Left renal cortex interstitium (tissue), 4 donors: ENCODE data around the gene GLYATL2. TPM values are rescaled to one million over a fixed set of nuclear protein-coding genes. Genes with fewer than 3 reads are reported as not detected.

Experiments used
- DNase-seq, 4 donors: peaks; one replicate each; pipeline ENCODE4 v3.0.0-alpha.2; 2013; ENCODE audit warnings: low read depth in 4 of 4, low spot score in 2 of 4, missing footprints in 1 of 4
- polyA plus RNA-seq, 4 donors: library from polyadenylated mRNA; unstranded; fragments of 120-200 nt; gene quantifications; one replicate each; pipeline ENCODE4 v1.2.1, GENCODE V29; 2013; ENCODE audit not compliant: insufficient read length in 4 of 4

The GLYATL2 gene, protein sequence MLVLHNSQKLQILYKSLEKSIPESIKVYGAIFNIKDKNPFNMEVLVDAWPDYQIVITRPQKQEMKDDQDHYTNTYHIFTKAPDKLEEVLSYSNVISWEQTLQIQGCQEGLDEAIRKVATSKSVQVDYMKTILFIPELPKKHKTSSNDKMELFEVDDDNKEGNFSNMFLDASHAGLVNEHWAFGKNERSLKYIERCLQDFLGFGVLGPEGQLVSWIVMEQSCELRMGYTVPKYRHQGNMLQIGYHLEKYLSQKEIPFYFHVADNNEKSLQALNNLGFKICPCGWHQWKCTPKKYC
- 1 to 10 TPM; 1.5 to 2.9 (median 1.9) TPM for polyA plus RNA-seq

GRCh38 chr11:58844361-58845005 lies at the start of gene GLYATL2:
Gene GLYATL2, minus strand, starts transcription at chr11:58844704. Its CDS starts 5,092 bp downstream, at chr11:58839612.
- DNase-seq, result no peak

- no peak for DNase-seq
These were observed 49.4 kb upstream of the GLYATL2 start for GRCh38 chr11:58893899-58894298.

DNA sequence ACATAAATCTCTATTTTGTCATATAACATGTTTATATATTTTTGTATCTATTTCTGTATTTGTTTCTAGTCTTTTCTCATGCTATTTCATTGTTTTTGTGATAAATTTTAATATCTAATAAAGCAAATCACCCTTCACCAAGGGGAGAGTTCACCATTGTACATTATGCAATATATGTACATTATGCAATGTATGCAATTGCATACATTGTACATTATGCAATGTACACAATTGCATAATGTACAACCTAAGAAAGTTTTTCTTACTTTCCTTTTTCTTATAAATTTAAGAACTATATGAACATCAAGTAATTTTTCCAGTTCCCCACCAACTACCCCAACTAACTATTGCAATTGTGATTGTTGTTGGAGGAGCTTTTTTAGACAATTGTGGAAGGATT lies 44.1 kb upstream of the GLYATL2 start:
- no peak for DNase-seq

DNA sequence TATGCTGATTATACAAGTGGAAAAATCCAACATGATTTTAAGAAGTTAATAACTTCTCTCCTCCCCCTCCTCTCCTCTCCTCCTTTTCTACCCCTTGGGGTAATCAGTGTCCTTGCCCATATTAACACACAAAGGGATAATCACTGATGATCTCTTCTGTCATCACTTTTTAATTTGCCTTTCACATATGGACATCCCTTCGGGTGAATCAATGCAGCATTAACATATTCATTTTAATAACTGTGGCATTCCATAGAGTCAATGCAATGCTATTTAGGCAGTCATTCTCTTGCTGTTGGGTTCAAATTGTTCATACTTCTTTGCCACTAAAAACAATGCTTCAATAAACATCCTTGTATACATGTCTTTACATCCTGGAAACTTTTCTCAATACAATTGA lies 42.9 kb upstream of the GLYATL2 start:
- no peak for DNase-seq

DNA sequence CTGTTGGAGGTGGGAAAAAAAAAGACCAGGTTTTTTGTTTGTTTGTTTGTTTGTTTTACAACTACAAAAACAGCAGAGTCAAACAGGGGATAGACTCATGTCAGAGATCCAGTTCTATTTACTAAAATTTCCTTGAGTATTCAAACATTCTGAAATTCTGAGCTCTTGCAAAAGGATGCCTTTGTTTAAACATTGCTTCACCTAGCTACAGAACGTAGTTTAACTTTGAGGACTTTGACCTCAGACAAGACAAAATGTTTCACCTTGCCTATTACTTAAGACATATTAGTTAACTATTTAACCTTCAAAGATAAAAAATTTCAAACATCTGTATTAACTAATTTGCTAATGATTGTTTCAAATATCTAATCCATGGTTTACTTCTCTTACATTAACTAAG lies 36.1 kb upstream of the GLYATL2 start:
- no peak for DNase-seq

DNA sequence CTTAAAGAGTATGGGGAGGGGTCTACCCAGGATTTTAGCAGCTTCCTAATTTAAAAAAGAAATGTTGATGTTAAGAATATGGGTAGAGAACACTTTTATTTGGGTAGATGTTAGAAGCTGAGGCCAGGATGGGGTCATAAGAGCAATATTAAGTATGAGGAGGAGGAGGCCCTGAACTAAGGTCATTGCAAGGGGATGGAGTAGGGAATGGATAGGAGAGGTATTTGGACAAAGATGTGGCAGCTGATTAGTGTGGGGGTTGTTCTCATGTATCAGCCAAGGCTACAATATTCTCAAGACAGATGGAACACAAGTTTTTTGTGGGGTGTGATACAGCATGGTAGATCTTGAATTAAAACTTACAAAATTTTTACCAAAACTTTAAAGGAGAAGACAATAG lies 35.7 kb upstream of the GLYATL2 start:
- DNase-seq, result no peak

GRCh38 chr11:58867556-58867955 lies 23.1 kb upstream of the GLYATL2 start:
- DNase-seq, result no peak

DNA sequence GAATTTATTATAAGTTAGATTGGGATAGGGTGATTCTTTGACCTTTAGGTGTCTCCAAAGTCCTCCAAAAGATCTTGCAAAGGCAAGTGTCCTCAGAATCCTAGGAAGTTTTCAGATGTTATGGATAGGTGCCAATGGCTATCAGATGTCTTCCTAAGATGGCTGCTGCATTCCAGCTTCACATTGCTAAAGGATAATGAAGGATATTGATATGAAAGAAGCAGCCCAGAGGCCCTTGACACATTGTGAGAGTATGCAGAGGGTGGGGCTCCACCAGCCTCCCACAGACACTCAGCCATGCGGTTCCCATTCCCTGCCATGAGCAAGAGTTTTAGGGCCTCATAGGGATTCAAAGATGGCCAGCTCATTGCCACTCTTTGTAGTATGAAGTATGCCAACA lies 22.3 kb upstream of the GLYATL2 start:
- DNase-seq, result no peak

DNA sequence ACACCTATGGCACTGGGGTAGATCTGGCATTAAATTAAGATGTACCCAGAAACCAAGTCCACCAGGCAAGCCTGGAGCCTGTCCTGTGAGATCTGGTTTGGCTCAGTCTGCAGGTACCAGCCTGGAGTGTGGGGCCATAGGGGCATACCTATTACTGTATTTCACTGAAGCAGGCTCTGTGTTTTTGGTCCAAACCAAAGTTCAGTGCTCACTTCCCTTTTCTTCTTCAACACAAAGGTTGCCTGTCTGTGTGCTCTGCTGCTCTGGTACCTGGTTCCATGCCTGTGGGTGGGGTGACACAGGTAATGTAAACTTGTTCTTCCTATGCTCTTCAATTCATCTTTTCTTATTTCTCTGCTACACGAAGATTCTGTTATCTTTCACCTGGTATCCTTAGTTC lies 19.8 kb upstream of the GLYATL2 start:
- no peak for DNase-seq

GRCh38 chr11:58863697-58864096 lies 19.2 kb upstream of the GLYATL2 start:
- DNase-seq, result no peak

DNA sequence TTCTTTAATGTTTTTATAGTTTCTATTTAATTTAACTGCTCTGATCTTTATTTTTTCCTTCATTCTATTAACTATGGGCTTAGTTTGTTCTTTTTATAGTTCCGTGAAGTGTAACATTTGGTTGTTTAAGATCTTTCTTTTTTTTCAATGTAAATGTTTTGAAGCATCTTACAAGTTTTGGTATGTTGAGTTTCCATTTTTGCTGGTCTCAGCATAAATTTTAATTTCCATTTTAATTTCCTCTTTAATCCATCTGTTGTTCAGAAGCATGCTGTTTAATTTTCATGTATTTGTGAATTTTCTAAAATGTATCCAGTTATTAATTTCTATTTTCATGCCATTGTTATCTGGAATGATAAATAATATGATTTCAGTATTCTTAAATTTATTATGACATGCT lies 17.0 kb upstream of the GLYATL2 start:
- no peak for DNase-seq

DNA sequence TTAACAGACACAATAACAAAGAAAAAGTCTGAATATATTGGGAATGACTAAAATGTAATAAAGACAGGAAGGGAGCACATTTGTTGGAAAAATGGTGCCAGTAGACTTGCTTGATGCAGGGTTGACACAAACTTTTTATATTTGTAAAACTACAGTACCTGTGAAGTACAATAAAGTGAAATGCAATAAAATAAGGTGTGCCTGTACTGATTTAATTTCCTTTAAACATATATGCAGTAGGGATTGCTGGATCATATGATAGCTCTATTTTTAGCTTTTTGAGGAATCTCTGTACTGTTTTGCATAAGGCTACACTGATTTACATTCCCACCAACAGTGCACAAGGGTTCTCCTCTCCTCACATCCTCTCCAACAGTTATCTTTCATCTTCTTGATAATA lies 12.3 kb upstream of the GLYATL2 start:
- DNase-seq, result no peak

DNA sequence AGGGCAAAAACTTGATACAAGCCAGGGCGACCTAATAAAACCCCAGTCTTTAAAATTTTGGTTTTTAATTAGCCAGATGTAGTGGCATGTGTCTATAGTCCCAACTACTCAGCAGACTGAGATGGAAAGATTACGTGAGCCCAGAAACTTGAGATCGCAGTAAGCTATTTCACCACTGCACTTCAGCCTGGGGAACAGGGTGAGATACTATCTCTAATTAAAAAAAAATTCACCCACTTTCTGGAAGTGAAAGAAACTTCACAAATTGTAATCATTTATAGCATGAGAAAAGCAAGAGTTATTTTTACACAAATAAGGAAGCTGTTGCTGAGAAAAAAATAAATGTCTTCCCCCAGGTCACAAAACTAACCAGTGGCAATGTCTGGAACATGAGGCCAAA lies 882 bp upstream of the GLYATL2 start:
- DNase-seq, result no peak

DNA sequence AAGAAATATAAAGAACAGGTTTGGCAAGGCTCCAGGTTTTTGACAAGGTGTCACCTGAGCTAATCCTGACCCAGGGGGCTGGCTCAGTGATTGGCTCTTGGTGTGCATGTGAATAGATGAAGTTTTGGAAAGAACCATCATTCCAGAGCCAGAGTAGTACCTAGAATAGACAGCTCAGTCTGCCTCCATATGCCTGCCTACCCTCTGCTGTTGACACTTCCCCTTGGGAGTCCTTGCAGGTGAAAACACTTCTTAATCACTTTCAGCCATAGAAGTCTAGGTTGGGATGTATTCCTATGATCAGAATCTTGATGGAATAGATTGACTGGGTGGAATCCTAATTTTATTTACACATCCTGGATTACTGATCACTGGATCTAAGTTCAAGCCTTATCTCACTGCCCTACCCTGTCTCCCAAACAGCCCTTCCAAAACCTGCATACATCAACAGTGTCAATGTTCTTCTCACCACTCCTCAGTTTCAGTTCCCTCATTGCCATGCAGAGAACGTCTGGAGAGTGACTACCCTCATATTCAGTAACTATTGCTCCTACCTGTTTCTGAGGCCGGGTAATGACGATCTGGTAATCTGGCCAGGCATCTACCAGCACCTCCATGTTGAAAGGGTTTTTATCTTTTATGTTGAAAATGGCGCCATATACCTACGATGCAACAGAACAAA lies 6.7 kb downstream of the GLYATL2 start:
- no peak for DNase-seq

- no peak for DNase-seq
These were observed 12.4 kb downstream of the GLYATL2 start for GRCh38 chr11:58832056-58832645.

- DNase-seq, result no peak
These were observed 13.7 kb downstream of the GLYATL2 start for GRCh38 chr11:58830673-58831301.

DNA sequence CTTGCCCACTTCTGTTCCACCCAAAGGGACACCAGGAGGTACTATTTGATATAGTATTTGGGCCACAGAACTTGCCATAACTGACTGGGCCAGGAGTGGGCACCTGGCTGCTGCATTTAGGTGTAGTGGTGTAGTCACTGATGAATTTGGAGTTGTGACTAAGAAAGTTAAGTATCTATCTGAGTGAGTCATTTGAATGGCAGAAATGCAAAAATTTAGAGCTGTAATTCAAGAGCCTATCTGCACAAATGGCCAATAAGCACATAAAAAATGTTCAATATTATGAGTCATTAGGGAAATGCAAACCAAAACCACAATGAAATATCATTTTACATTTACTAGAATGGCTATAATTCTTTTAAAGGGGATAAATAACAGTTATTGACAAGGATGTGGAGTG lies 14.7 kb downstream of the GLYATL2 start:
- DNase-seq, result no peak

GRCh38 chr11:58813693-58814092 lies 30.8 kb downstream of the GLYATL2 start:
- DNase-seq, result no peak

DNA sequence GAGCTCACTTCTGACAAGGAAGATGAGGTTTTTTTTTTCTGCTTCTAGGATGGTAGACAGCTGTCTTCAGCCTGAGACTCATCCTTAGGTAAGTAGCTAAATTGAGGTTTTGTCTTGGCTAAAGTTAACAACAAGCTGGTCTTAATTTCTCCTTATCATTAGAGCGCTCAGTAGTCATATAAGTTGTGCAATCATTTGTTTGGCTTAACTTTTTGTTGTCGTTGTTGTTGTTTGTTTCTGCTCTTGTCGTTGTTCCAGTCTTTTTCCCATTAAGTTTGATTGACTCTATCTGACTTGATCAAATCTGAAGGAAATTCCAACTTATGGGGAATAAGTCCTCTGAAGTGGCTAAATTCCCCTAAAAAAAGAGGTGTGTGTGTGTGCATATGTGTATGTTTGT lies 33.0 kb downstream of the GLYATL2 start:
- no peak for DNase-seq

- no peak for DNase-seq
These were observed 37.2 kb downstream of the GLYATL2 start for GRCh38 chr11:58807343-58807742.

DNA sequence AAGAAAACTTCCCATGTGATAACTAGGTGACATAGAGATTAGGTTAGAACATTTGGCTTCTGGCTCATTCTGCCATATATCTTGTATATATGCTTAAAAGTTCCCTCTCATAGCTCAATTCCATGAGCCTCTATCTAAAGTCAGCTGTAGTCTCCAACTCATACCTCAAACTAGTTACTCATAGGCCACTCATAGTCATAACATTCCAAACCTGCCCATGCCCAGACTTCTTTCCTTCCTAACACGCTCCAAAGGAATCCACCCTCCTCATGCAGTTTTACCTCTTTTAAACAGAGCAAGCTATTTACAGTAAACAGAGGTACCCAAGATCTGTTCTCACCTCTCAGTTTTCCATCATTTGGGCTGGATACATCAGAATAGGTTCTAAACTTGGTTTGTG lies 39.4 kb downstream of the GLYATL2 start:
- no peak for DNase-seq
